Suprapubic skin (tissue), 4 donors: Measurements from ENCODE around the gene RCL1.

ENCODE experiments used
- CTCF ChIP-seq, 2 donors: fragments of 200-600 bp in 1 of 2; fragments of 450-650 bp in 1 of 2; sonication (generic) in 1 of 2; IDR thresholded peaks; one replicate each; pipeline ENCODE4 v1.5.1; 2016 to 2019; ENCODE audit warnings: antibody characterized with exemption in 2 of 2, mild to moderate bottlenecking in 1 of 2, moderate library complexity in 1 of 2
- EP300 ChIP-seq: sonication (generic); formaldehyde crosslinking; IDR thresholded peaks from one replicate; pipeline ENCODE4 v1.6.1; 2017; ENCODE audit warnings: antibody characterized with exemption
- POLR2AphosphoS5 ChIP-seq, 3 donors: sonication (generic); formaldehyde crosslinking; IDR thresholded peaks; one replicate each; pipeline ENCODE4 v1.6.1; 2017; ENCODE audit warnings: antibody characterized with exemption in 3 of 3

- TF ChIP-seq CTCF (IDR thresholded peaks at IDR 0.05), result no peak
- no peak for TF ChIP-seq POLR2AphosphoS5 (IDR thresholded peaks at IDR 0.05)
- TF ChIP-seq EP300, result no peak
Observed at GRCh38 chr9:4862506-4863250, 69.9 kb downstream of the RCL1 start.
